ENCODE measurements around the gene HPCAL1.
"Not testable (repeated sequence)": the region's sequence is repeated elsewhere in the genome, so short reads cannot be mapped to it uniquely, and the experiment has no call there.

The HPCAL1 gene

GRCh38 chr2:10302479-10303180 is at the start of gene HPCAL1:
Gene HPCAL1, plus strand, starts transcription at chr2:10302904. Its CDS starts 116,854 bp downstream, at chr2:10419758.
- DNase-seq (ENCODE audit: extremely low spot score, insufficient read length, low read depth) (peak; percentile 87), FAIRE-seq (peak; percentile 64)

- FAIRE-seq: no peak
- no peak for DNase-seq (ENCODE audit: extremely low spot score, insufficient read length, low read depth)
Observed at GRCh38 chr2:10253596-10254372, 48.9 kb upstream of the HPCAL1 start.

- DNase-seq (ENCODE audit: extremely low spot score, insufficient read length, low read depth) (no peak), FAIRE-seq (no peak)
Observed at GRCh38 chr2:10254373-10255188, 48.1 kb upstream of the HPCAL1 start.

GRCh38 chr2:10255189-10256030 is 47.3 kb upstream of the HPCAL1 start:
- DNase-seq (ENCODE audit: extremely low spot score, insufficient read length, low read depth): no peak
- FAIRE-seq: no peak

GRCh38 chr2:10256031-10256514 is 46.6 kb upstream of the HPCAL1 start:
- no peak for FAIRE-seq
- DNase-seq (ENCODE audit: extremely low spot score, insufficient read length, low read depth): no peak

- FAIRE-seq (no peak), DNase-seq (ENCODE audit: extremely low spot score, insufficient read length, low read depth) (no peak)
Observed at GRCh38 chr2:10256515-10257031, 46.1 kb upstream of the HPCAL1 start.

- FAIRE-seq (no peak), DNase-seq (ENCODE audit: extremely low spot score, insufficient read length, low read depth) (no peak)
Observed at GRCh38 chr2:10257036-10257435, 45.7 kb upstream of the HPCAL1 start.

- DNase-seq (ENCODE audit: extremely low spot score, insufficient read length, low read depth): no peak
- FAIRE-seq: no peak
Observed at GRCh38 chr2:10257500-10258147, 45.1 kb upstream of the HPCAL1 start.

GRCh38 chr2:10258326-10258725 is 44.4 kb upstream of the HPCAL1 start:
- no peak for FAIRE-seq

GRCh38 chr2:10258726-10259125 is 44.0 kb upstream of the HPCAL1 start:
- no peak for FAIRE-seq
- DNase-seq (ENCODE audit: extremely low spot score, insufficient read length, low read depth): no peak

More at GRCh38 chr2:10258326-10258725, 44.4 kb upstream of the HPCAL1 start:
- DNase-seq (ENCODE audit: extremely low spot score, insufficient read length, low read depth): no peak

GRCh38 chr2:10260130-10260529 is 42.6 kb upstream of the HPCAL1 start:
- FAIRE-seq: no peak
- DNase-seq (ENCODE audit: extremely low spot score, insufficient read length, low read depth): no peak

- FAIRE-seq; DNase-seq (ENCODE audit: extremely low spot score, insufficient read length, low read depth): not testable (repeated sequence)
Observed at GRCh38 chr2:10263526-10263925, 39.2 kb upstream of the HPCAL1 start.

GRCh38 chr2:10264506-10265328 is 38.0 kb upstream of the HPCAL1 start:
- no peak for FAIRE-seq

GRCh38 chr2:10265329-10266132 is 37.2 kb upstream of the HPCAL1 start:
- FAIRE-seq (no peak), DNase-seq (ENCODE audit: extremely low spot score, insufficient read length, low read depth) (no peak)

More at GRCh38 chr2:10264506-10265328, 38.0 kb upstream of the HPCAL1 start:
- no peak for DNase-seq (ENCODE audit: extremely low spot score, insufficient read length, low read depth)

GRCh38 chr2:10266133-10266620 is 36.5 kb upstream of the HPCAL1 start:
- DNase-seq (ENCODE audit: extremely low spot score, insufficient read length, low read depth) (no peak), FAIRE-seq (no peak)

GRCh38 chr2:10267036-10267435 is 35.7 kb upstream of the HPCAL1 start:
- no peak for FAIRE-seq
- no peak for DNase-seq (ENCODE audit: extremely low spot score, insufficient read length, low read depth)

All from GM18507 (cell line).